Natural killer cell treated with Interleukin-12 subunit alpha and Interleukin-12 subunit beta and Interleukin-15 and Interleukin-18, amount 100 ng/mL, for 72 hours (primary cell): ENCODE results near the gene ADARB2. TPM values are rescaled to one million over a fixed set of nuclear protein-coding genes. Genes with fewer than 3 reads are reported as not detected.

Experiments used
- ATAC-seq, 2 donors: fragments of 150-1000 bp; cut with Tn5 transposase in 1 of 2; sonication (Bioruptor Pico), chemical (Tn5 transposase) in 1 of 2; 2 replicates each; pipeline ENCODE4 v1.10.0; 2021
- DNase-seq: peaks from one replicate; pipeline ENCODE4 v3.0.0; 2022; ENCODE audit warnings: low spot score
- H3K27ac Mint-ChIP-seq, 2 donors: 1 replicate in 1 of 2; 2 replicates in 1 of 2; pipeline ENCODE4 v1.8.0; 2022; ENCODE audit warnings: mixed read lengths in 2 of 2, mild to moderate bottlenecking in 1 of 2, moderate library complexity in 1 of 2
- H3K27me3 Mint-ChIP-seq, 2 donors: 1 replicate in 1 of 2; 2 replicates in 1 of 2; pipeline ENCODE4 v1.8.0; 2022; ENCODE audit warnings: mixed read lengths in 2 of 2
- H3K36me3 Mint-ChIP-seq: one replicate; pipeline ENCODE4 v1.8.0; 2022; ENCODE audit warnings: mixed read lengths
- H3K4me1 Mint-ChIP-seq, 2 donors: 1 replicate in 1 of 2; 2 replicates in 1 of 2; pipeline ENCODE4 v1.8.0; 2022; ENCODE audit warnings: low read depth in 2 of 2, mixed read lengths in 2 of 2, mild to moderate bottlenecking in 1 of 2
- H3K4me3 Mint-ChIP-seq: one replicate; pipeline ENCODE4 v1.8.0; 2022; ENCODE audit warnings: mixed read lengths
- H3K9me3 Mint-ChIP-seq: 2 replicates; pipeline ENCODE4 v1.8.0; 2022; ENCODE audit warnings: mixed read lengths
- total RNA-seq, 2 donors: library from RNA; stranded (reverse); gene quantifications; one replicate each; pipeline ENCODE4 v1.2.3, GENCODE V29; 2022

Gene ADARB2
- total RNA-seq, 2 donors from 2014 or later: not detected

- H3K27me3 Mint-ChIP-seq: peaks cover 3 to 19% of the 10 kb centered on the region in 2 donors
- DNase-seq (no peak), ATAC-seq (no peak)
- H3K4me3 Mint-ChIP-seq: no peak overlapping the region
- no peaks in the 10 kb centered on the region for H3K36me3 Mint-ChIP-seq
- H3K4me1 Mint-ChIP-seq: no peaks in the 10 kb centered on the region
- H3K27ac Mint-ChIP-seq: no peak overlapping the region
- no peaks in the 10 kb centered on the region for H3K9me3 Mint-ChIP-seq
These were observed 324.7 kb downstream of the ADARB2 start for GRCh38 chr10:1412531-1413189.

- no peak for ATAC-seq
- Mint-ChIP-seq H3K9me3 (no peaks in the 10 kb centered on the region), H3K4me3 (no peak overlapping the region), H3K27ac (no peak overlapping the region), H3K27me3 (peaks cover 3 to 19% of the 10 kb centered on the region in 2 donors), H3K4me1 (no peaks in the 10 kb centered on the region), H3K36me3 (no peaks in the 10 kb centered on the region)
- no peak for DNase-seq
These were observed 325.4 kb downstream of the ADARB2 start for GRCh38 chr10:1411956-1412355.

GRCh38 chr10:1411451-1411850, 325.9 kb downstream of the ADARB2 start:
- no peaks in the 10 kb centered on the region for H3K4me1 Mint-ChIP-seq
- no peaks in the 10 kb centered on the region for H3K36me3 Mint-ChIP-seq
- H3K4me3 Mint-ChIP-seq: no peak overlapping the region
- DNase-seq (no peak), ATAC-seq (no peak)
- no peaks in the 10 kb centered on the region for H3K9me3 Mint-ChIP-seq
- H3K27ac Mint-ChIP-seq: no peak overlapping the region
- peaks cover 3 to 19% of the 10 kb centered on the region in 2 donors for H3K27me3 Mint-ChIP-seq

- no peaks in the 10 kb centered on the region for H3K9me3 Mint-ChIP-seq
- H3K27me3 Mint-ChIP-seq: peaks cover 5 to 23% of the 10 kb centered on the region in 2 donors
- no peak overlapping the region for H3K4me3 Mint-ChIP-seq
- H3K4me1 Mint-ChIP-seq: no peaks in the 10 kb centered on the region
- no peaks in the 10 kb centered on the region for H3K36me3 Mint-ChIP-seq
- DNase-seq: no peak
- H3K27ac Mint-ChIP-seq: no peak overlapping the region
- ATAC-seq: peak in 1 of 2 donors; percentile 35
These were observed 326.6 kb downstream of the ADARB2 start for GRCh38 chr10:1410469-1411395.

- H3K27me3 Mint-ChIP-seq: peaks cover 6 to 22% of the 10 kb centered on the region in 2 donors
- no peaks in the 10 kb centered on the region for H3K4me1 Mint-ChIP-seq
- DNase-seq: no peak
These were observed 327.3 kb downstream of the ADARB2 start for GRCh38 chr10:1410032-1410431.

GRCh38 chr10:1409392-1409791, 327.9 kb downstream of the ADARB2 start:
- Mint-ChIP-seq H3K36me3 (no peaks in the 10 kb centered on the region), H3K4me3 (no peak overlapping the region), H3K27me3 (peaks cover 6 to 15% of the 10 kb centered on the region in 2 donors), H3K9me3 (no peaks in the 10 kb centered on the region), H3K27ac (no peak overlapping the region), H3K4me1 (no peaks in the 10 kb centered on the region)
- DNase-seq (no peak), ATAC-seq (no peak)

More at GRCh38 chr10:1410032-1410431, 327.3 kb downstream of the ADARB2 start:
- H3K36me3 Mint-ChIP-seq: no peaks in the 10 kb centered on the region
- no peaks in the 10 kb centered on the region for H3K9me3 Mint-ChIP-seq
- H3K4me3 Mint-ChIP-seq: no peak overlapping the region
- no peak for ATAC-seq
- H3K27ac Mint-ChIP-seq: no peak overlapping the region

GRCh38 chr10:1408651-1409367, 328.5 kb downstream of the ADARB2 start:
- Mint-ChIP-seq H3K36me3 (no peaks in the 10 kb centered on the region), H3K27ac (no peak overlapping the region), H3K27me3 (peaks cover 6 to 14% of the 10 kb centered on the region in 2 donors), H3K4me1 (no peaks in the 10 kb centered on the region), H3K4me3 (no peak overlapping the region), H3K9me3 (no peaks in the 10 kb centered on the region)
- DNase-seq (no peak), ATAC-seq (no peak)

GRCh38 chr10:1406967-1407945, 330.1 kb downstream of the ADARB2 start:
- H3K4me3 Mint-ChIP-seq: no peak overlapping the region
- no peaks in the 10 kb centered on the region for H3K9me3 Mint-ChIP-seq
- DNase-seq (no peak), ATAC-seq (no peak)
- H3K36me3 Mint-ChIP-seq: no peaks in the 10 kb centered on the region
- peaks cover 4 to 7% of the 10 kb centered on the region in 2 donors for H3K27me3 Mint-ChIP-seq
- no peaks in the 10 kb centered on the region for H3K4me1 Mint-ChIP-seq
- no peak overlapping the region for H3K27ac Mint-ChIP-seq

- ATAC-seq: no peak
- no peak for DNase-seq
- H3K27me3 Mint-ChIP-seq: peaks cover 4 to 7% of the 10 kb centered on the region in 2 donors
- no peaks in the 10 kb centered on the region for H3K9me3 Mint-ChIP-seq
- no peak overlapping the region for H3K27ac Mint-ChIP-seq
- H3K4me1 Mint-ChIP-seq: no peaks in the 10 kb centered on the region
- H3K36me3 Mint-ChIP-seq: no peaks in the 10 kb centered on the region
- no peak overlapping the region for H3K4me3 Mint-ChIP-seq
These were observed 331.0 kb downstream of the ADARB2 start for GRCh38 chr10:1406132-1406966.

GRCh38 chr10:1404323-1405260, 332.7 kb downstream of the ADARB2 start:
- Mint-ChIP-seq H3K4me3 (no peak overlapping the region), H3K4me1 (no peaks in the 10 kb centered on the region), H3K27me3 (peaks cover 6 to 12% of the 10 kb centered on the region in 2 donors), H3K9me3 (no peaks in the 10 kb centered on the region), H3K36me3 (no peaks in the 10 kb centered on the region), H3K27ac (no peak overlapping the region)
- ATAC-seq (no peak), DNase-seq (no peak)

GRCh38 chr10:1403508-1404322, 333.6 kb downstream of the ADARB2 start:
- DNase-seq (no peak), ATAC-seq (peak in 1 of 2 donors; percentile 12)
- Mint-ChIP-seq H3K36me3 (no peaks in the 10 kb centered on the region), H3K27me3 (peaks cover 6 to 16% of the 10 kb centered on the region in 2 donors), H3K27ac (no peak overlapping the region), H3K9me3 (no peaks in the 10 kb centered on the region), H3K4me3 (no peak overlapping the region), H3K4me1 (no peaks in the 10 kb centered on the region)
